HG03571 (cell line): ENCODE measurements around the gene ZNF618.

Experiments
- ATAC-seq: cut with Tn5 transposase; IDR thresholded peaks from one replicate; pipeline ENCODE4 v1.9.1; 2021; ENCODE audit not compliant: unreplicated experiment

Gene ZNF618

GRCh38 chr9:113911850-113912557 is 35.9 kb downstream of the ZNF618 start:
- ATAC-seq: no peak

- ATAC-seq: no peak
Measured at GRCh38 chr9:113912816-113913215, 36.7 kb downstream of the ZNF618 start.

GRCh38 chr9:113913426-113914195 is 37.5 kb downstream of the ZNF618 start:
- no peak for ATAC-seq

GRCh38 chr9:113914517-113914916 is 38.4 kb downstream of the ZNF618 start:
- no peak for ATAC-seq

GRCh38 chr9:113915817-113916434 is 39.8 kb downstream of the ZNF618 start:
- ATAC-seq: no peak

GRCh38 chr9:113916931-113917330 is 40.8 kb downstream of the ZNF618 start:
- no peak for ATAC-seq

- no peak for ATAC-seq
Measured at GRCh38 chr9:113918697-113919350, 42.7 kb downstream of the ZNF618 start.

- ATAC-seq: no peak
Measured at GRCh38 chr9:113919382-113919781, 43.3 kb downstream of the ZNF618 start.

GRCh38 chr9:113919871-113920270 is 43.8 kb downstream of the ZNF618 start:
- ATAC-seq: no peak

GRCh38 chr9:113920872-113921271 is 44.8 kb downstream of the ZNF618 start:
- no peak for ATAC-seq

- no peak for ATAC-seq
Measured at GRCh38 chr9:113921396-113921925, 45.4 kb downstream of the ZNF618 start.

- ATAC-seq: no peak
Measured at GRCh38 chr9:113922160-113922559, 46.1 kb downstream of the ZNF618 start.

GRCh38 chr9:113926211-113926610 is 50.1 kb downstream of the ZNF618 start:
- no peak for ATAC-seq

- ATAC-seq: no peak
Measured at GRCh38 chr9:113927277-113927676, 51.2 kb downstream of the ZNF618 start.

- no peak for ATAC-seq
Measured at GRCh38 chr9:113928269-113928668, 52.2 kb downstream of the ZNF618 start.

- no peak for ATAC-seq
Measured at GRCh38 chr9:113929634-113930389, 53.7 kb downstream of the ZNF618 start.

- no peak for ATAC-seq
Measured at GRCh38 chr9:113930390-113930783, 54.3 kb downstream of the ZNF618 start.

GRCh38 chr9:113931140-113931539 is 55.0 kb downstream of the ZNF618 start:
- ATAC-seq: no peak

GRCh38 chr9:113931777-113932176 is 55.7 kb downstream of the ZNF618 start:
- ATAC-seq: no peak

- ATAC-seq: no peak
Measured at GRCh38 chr9:113932906-113933584, 56.9 kb downstream of the ZNF618 start.
